GM18951 (cell line): ENCODE measurements around the gene WDR62.

Source experiments
- POLR2A ChIP-seq: IDR thresholded peaks from 4 replicates; pipeline ENCODE4 v1.6.1; 2011; ENCODE audit warnings: mild to moderate bottlenecking; ENCODE audit not compliant: insufficient read length, insufficient read depth; ENCODE audit errors: extremely low read depth
- in situ Hi-C: fragments of 300-500 bp; cut with MboI; formaldehyde crosslinking; loops from one replicate; pipeline ENCODE4 v1.12.0; 2022; ENCODE audit warnings: low sequenced_read_pairs, mixed read lengths, inconsistent platforms; ENCODE audit not compliant: unreplicated experiment

The WDR62 gene

DNA sequence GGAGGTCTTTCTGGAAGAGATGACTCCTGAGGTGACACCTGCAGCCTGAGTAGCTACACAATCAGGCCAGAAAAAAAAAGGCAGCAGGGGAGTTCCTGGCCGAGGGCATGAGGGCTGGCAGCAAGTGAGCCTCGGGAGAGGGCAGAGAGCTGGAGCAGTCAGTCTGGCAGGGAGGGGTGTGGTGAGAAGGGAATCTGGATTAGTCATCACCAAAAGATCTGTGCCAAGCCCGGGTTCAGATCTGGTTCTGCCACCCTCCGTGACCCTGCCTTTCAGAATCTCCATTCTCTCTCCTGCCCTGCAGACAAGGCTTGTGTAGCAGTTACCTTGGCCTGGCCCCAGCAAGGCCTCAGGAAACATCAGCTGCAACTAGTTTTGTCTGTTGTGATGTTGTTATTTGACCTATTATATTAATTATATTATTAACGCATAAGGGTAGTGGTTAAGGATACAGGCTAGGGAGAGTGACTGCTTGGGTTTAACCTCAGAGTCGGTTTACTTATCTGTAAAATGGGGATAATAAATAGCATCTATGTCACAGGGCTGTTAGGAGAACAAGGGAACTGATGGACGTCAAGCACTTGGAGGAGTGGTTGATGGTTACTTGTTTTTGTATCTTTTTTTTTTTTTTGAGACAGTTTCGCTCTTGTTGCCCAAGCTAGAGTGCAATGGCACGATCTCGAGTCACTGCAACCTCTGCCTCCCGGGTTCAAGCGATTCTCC lies 82.4 kb downstream of the WDR62 start:
- in situ Hi-C loops, result no loop called here
- TF ChIP-seq POLR2A, result no peak

- in situ Hi-C loops, result no loop called here
- no peak for TF ChIP-seq POLR2A
Measured at GRCh38 chr19:36139120-36139472, 84.4 kb downstream of the WDR62 start.

- peak; percentile 86 for TF ChIP-seq POLR2A
- in situ Hi-C loops, result no loop called here
Measured at GRCh38 chr19:36139473-36140303, 85.0 kb downstream of the WDR62 start, which contains the start of gene CAPNS1. Gene CAPNS1, plus strand, starts transcription at chr19:36140066. Its CDS starts 946 bp downstream, at chr19:36141012.

DNA sequence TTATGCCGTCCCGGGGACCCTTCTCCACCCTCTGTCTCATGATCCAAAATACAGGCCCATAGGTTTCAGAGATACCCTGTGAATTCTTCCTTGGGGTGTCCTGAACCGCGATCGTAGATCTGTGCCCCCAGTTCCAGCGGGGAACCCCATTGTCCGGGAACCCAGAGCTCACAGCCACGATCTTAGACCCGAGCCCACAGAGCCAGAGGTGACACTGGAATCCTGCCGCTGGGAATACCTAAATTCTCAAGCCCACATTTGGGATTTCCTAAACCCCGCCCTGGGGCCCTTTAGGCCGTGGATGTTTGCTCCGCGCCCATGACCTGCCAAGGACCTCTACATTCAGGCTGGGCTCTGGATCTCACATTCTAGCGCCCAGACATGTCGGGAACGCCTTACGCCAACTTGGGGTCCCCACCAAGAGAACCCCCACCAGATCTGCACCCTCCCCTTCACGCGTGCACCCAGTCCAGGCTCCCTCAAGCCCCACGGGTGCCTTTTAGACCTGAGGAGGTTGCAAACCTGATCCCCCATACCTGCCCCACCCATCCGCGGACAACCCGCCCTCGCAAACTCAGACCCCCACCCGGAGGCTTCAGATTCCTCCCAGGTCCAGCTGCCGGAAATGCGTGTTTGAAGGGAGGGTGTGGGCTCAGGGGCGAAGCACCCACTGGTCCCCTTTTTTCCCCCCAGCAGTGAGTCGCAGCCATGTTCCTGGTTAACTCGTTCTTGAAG lies 85.8 kb downstream of the WDR62 start:
- in situ Hi-C loops, result no loop called here
- peak; percentile 38 for TF ChIP-seq POLR2A

DNA sequence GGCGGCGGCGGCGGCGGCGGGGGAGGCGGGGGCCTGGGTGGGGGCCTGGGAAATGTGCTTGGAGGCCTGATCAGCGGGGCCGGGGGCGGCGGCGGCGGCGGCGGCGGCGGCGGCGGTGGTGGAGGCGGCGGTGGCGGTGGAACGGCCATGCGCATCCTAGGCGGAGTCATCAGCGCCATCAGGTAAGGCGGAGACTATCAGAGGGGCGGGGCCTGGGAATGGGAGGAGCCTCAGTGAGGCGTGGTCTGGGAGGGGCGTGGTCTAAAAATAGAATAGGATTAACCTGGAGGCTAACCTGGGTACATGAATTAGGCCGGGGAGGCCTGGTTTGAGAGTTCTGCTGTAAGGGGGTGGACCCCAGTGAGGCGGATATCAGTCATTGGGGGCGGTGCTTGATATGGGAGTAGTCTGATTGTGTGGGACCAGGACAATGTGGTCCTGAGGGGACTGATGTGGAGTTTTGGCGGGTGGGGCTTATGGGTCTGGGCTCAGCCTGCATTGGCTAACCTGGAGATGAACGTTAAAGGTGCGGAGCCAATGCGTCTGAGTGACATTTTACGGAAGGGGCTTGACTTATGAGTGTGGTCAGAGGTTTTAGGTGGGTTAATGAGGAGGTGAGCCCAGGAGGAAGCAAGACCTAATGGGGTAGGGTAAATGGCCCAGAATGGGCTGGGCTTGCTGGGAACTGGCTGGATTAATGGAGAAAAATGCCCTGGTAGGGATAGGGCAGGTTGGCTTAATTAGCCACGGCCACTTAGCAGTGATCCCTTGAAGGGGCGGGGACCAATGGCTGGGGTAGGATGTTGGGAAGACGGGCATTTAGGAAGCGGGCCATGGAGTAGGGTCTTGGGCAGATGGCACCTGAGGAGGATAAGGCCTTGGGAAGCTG lies 86.6 kb downstream of the WDR62 start:
- in situ Hi-C loops, result no loop called here
- TF ChIP-seq POLR2A, result peak; percentile 28

DNA sequence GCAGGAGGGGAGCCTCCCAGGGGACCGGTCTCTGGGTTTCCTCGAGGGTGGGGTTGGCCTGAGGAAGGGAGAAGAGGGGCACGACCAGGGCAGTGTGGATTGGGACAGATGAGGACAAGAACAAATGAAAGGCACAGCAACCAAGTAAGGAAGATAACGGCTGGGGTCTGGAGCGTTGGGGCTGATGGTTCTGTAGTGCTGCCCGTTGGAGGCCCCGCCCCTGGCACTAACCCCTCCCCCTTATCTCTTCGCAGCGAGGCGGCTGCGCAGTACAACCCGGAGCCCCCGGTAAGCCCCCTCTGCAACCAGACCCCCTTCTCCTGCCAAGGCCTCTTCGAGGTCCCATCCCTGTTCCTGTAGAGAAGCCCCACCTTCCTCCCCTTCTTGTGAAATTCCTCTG lies 87.3 kb downstream of the WDR62 start:
- no peak for TF ChIP-seq POLR2A
- in situ Hi-C loops, result no loop called here

GRCh38 chr19:36142496-36142895 lies 87.8 kb downstream of the WDR62 start:
- TF ChIP-seq POLR2A, result no peak

GRCh38 chr19:36144624-36145023 lies 89.9 kb downstream of the WDR62 start:
- no peak for TF ChIP-seq POLR2A
- in situ Hi-C loops, result no loop called here

More at GRCh38 chr19:36142496-36142895, 87.8 kb downstream of the WDR62 start:
- in situ Hi-C loops, result no loop called here

DNA sequence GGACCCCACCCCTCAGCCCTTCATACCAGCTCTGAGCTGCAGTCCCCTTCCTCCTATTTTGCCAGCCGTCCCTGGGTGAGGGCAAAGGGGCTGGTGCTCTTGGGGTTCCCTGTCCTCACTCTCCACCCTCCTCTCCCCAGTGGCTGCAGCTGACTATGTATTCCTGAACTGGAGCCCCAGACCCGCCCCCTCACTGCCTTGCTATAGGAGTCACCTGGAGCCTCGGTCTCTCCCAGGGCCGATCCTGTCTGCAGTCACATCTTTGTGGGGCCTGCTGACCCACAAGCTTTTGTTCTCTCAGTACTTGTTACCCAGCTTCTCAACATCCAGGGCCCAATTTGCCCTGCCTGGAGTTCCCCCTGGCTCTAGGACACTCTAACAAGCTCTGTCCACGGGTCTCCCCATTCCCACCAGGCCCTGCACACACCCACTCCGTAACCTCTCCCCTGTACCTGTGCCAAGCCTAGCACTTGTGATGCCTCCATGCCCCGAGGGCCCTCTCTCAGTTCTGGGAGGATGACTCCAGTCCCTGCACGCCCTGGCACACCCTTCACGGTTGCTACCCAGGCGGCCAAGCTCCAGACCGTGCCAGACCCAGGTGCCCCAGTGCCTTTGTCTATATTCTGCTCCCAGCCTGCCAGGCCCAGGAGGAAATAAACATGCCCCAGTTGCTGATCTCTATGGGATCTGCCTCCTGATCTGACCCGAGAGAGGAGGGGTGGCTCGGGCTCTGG lies 95.1 kb downstream of the WDR62 start:
- no peak for TF ChIP-seq POLR2A
- in situ Hi-C loops, result no loop called here

DNA sequence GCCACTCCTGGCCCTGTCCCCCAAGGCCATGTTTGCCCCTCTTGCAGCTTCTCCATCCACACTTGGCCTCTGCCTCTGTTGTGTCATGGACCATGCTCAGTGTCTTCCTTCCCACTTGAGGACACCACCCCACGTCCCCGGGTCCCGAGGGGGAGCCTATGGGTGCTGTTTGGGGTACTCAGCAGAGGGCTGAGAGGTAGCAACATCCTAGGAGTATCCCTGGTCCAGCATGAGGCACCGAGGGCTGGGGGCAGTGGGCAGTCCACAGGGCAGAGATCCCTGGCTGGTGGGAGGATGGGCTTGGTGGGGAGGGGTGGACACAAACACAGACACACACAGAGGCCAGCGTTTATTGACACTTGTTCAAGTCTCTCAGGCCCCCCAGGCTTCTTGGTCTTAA lies 95.9 kb downstream of the WDR62 start:
- in situ Hi-C loops, result no loop called here
- TF ChIP-seq POLR2A, result no peak

DNA sequence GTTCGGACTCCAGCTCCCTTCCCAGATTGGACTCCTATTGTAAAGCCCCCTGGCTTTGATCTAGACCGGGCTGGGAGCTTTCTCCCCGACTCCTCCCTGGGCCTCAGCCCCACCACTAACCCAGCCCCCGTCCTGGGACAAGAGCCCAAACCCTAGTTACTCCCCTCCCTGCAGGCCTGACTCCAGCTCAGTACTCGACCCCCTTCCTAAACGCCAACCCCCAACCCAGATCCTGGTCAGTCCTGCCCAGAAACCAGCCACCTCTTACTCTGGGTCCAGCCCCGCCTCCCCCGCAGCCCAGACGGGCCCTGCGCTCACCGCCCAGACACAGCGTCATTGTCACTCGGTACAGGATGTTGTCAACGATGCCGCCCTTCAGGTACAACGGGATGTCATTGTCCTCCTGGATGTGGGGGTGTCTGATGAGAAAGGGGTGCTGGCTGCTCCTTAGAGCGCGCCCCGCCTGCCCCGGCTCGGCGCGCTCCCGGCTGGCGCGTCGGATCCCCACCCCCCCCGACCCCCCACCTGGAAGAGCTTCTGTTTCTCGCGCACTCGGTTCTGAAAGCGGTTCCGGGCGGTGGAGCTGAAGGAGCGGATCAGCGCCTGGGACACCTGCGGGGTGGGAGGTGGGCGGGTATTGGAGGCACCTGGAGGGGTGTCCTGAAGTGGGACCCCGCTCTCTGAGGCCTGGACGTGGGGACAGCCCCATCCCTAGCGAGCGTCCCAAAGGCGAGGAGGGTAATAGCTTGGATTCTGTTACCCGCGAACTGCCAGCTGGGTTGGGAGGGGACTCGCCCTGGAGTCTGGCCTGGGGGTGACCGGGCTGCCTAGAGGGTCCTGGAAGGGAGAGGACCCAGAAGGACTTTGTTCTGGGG lies 96.7 kb downstream of the WDR62 start:
- in situ Hi-C loops, result no loop called here
- TF ChIP-seq POLR2A, result no peak

DNA sequence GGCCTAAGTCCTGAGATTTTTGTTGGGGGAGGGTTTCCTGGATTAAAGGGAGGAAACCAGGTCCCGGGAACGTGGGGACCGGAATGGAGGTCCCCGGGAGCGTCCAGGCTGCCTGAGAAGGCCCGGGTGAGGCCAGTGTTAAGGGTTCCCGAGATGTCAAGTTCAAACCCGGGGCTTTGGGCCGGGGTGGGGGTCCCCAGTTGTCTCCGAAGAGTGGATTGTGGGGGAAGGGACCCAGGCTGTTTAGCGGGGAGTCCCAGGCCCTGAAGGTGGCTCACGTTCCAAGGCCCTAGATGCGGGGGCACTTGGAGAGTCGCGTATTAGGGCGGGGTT lies 97.3 kb downstream of the WDR62 start:
- in situ Hi-C loops, result no loop called here
- no peak for TF ChIP-seq POLR2A
